ENCODE measurements around the gene DAPK1.

GRCh38 chr9:87651431-87651830 is 153.8 kb downstream of the DAPK1 start:
- TF ChIP-seq CTCF (IDR thresholded peaks at IDR 0.05; ENCODE audit: insufficient read depth, low read depth, low read length) (no peak), EZH2 (IDR thresholded peaks at IDR 0.05; ENCODE audit: insufficient read depth, low read length) (no peak)
